Esophagus muscularis mucosa (tissue), 4 donors: Measurements from ENCODE around the gene TBC1D5. TPM values are rescaled to one million over a fixed set of nuclear protein-coding genes. Genes with fewer than 3 reads are reported as not detected.

ENCODE experiments used
- DNase-seq: peaks from one replicate; pipeline ENCODE4 v3.0.0-alpha.2; 2017; ENCODE audit errors: extremely low spot score
- H3K27ac ChIP-seq, 4 donors: fragments of 200-600 bp; sonication (generic); replicated peaks in 1 of 4; 1 replicate in 3 of 4; 2 replicates in 1 of 4; pipeline ENCODE4 v1.5.1; 2016 to 2019; ENCODE audit warnings: mild to moderate bottlenecking in 1 of 4
- H3K27me3 ChIP-seq, 4 donors: fragments of 200-600 bp; sonication (generic); one replicate each; pipeline versions ENCODE4 v1.5.1 to v1.6.0; 2016 to 2019
- H3K36me3 ChIP-seq, 4 donors: fragments of 200-600 bp; sonication (generic); one replicate each; pipeline ENCODE4 v1.5.1; 2016 to 2019
- H3K4me1 ChIP-seq, 4 donors: fragments of 200-600 bp; sonication (generic); one replicate each; pipeline ENCODE4 v1.5.1; 2016 to 2019
- H3K4me3 ChIP-seq, 4 donors: fragments of 200-600 bp; sonication (generic); 1 replicate in 2 of 4; 2 replicates in 2 of 4; pipeline ENCODE4 v1.5.1; 2016 to 2019; ENCODE audit warnings: mild to moderate bottlenecking in 4 of 4, moderate library complexity in 1 of 4
- H3K9me3 ChIP-seq, 4 donors: fragments of 200-600 bp; sonication (generic); 1 replicate in 3 of 4; 2 replicates in 1 of 4; pipeline ENCODE4 v1.5.1; 2016 to 2019
- EP300 ChIP-seq: sonication (generic); formaldehyde crosslinking; IDR thresholded peaks from one replicate; pipeline ENCODE4 v1.6.1; 2017; ENCODE audit warnings: antibody characterized with exemption
- POLR2A ChIP-seq: fragments of 450-650 bp; IDR thresholded peaks from one replicate; pipeline ENCODE4 v1.6.1; 2017; ENCODE audit warnings: antibody characterized with exemption, moderate library complexity, mild to moderate bottlenecking, low read depth
- POLR2AphosphoS5 ChIP-seq, 2 donors: sonication (generic); formaldehyde crosslinking; IDR thresholded peaks; one replicate each; pipeline ENCODE4 v1.6.1; 2017; ENCODE audit warnings: antibody characterized with exemption in 2 of 2
- WGBS: methylation state at CpG from one replicate; pipeline ENCODE4 v1.1.5; 2018; 5-methylcytosine and 5-hydroxymethylcytosine counted together
- intact Hi-C: fragments of 100-400 bp; cut with DNase I; formaldehyde crosslinking; loops from one replicate; pipeline ENCODE4 v1.15.1; 2023
- total RNA-seq, 4 donors: library from RNA; depleted of rRNA; stranded (reverse); fragments of >200 nt; gene quantifications; one replicate each; pipeline versions ENCODE4 v1.1.0 to v1.2.1, GENCODE V29; 2016
- TF ChIP-seq, protein P1 (sequence below), 3 experiments: fragments of 200-600 bp in 2 of 3; fragments of 450-650 bp in 1 of 3; sonication (generic) in 2 of 3; IDR thresholded peaks; one replicate each; pipeline ENCODE4 v1.5.1; 2017 to 2019; ENCODE audit warnings: antibody characterized with exemption in 3 of 3, mild to moderate bottlenecking in 2 of 3, moderate library complexity in 1 of 3

Gene TBC1D5
- total RNA-seq, 4 donors from 2014 or later = 54.0 to 83.1 (median 63.6) TPM

DNA sequence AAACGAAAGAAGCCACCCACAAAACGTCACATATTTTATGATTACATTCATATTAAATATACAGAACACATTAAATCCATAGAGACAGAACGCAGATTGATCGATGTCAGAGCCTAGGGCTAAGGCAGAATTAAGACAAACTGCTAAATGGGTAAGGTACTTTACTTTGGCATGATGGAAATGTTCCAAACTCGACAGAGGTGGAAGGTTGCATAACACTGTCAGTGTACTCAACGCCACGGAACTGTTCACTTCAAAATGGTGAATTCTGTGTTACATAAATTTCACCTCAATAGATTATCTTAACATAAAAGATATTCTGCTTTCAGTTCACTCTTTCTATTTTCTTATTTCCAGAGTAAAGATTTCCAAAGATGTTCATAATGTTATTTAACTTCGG, 158.4 kb downstream of the TBC1D5 start:
- intact Hi-C loops = no loop called here
- TF ChIP-seq EP300 = no peak
- TF ChIP-seq, protein P1, sequence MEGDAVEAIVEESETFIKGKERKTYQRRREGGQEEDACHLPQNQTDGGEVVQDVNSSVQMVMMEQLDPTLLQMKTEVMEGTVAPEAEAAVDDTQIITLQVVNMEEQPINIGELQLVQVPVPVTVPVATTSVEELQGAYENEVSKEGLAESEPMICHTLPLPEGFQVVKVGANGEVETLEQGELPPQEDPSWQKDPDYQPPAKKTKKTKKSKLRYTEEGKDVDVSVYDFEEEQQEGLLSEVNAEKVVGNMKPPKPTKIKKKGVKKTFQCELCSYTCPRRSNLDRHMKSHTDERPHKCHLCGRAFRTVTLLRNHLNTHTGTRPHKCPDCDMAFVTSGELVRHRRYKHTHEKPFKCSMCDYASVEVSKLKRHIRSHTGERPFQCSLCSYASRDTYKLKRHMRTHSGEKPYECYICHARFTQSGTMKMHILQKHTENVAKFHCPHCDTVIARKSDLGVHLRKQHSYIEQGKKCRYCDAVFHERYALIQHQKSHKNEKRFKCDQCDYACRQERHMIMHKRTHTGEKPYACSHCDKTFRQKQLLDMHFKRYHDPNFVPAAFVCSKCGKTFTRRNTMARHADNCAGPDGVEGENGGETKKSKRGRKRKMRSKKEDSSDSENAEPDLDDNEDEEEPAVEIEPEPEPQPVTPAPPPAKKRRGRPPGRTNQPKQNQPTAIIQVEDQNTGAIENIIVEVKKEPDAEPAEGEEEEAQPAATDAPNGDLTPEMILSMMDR (IDR thresholded peaks at IDR 0.05) = no peak
- no peak for TF ChIP-seq POLR2A
- no peak for TF ChIP-seq POLR2AphosphoS5 (IDR thresholded peaks at IDR 0.05)
- WGBS = 91% methylated on average over 8 of the region's 8 CpGs
- H3K27me3 ChIP-seq = no peaks in the 10 kb centered on the region
- DNase-seq = no peak
- H3K4me3 ChIP-seq = no peak overlapping the region
- no peak overlapping the region for H3K27ac ChIP-seq
- peaks cover 0 to 6% (median 0%) of the 10 kb centered on the region in 4 donors for H3K4me1 ChIP-seq
- no peaks in the 10 kb centered on the region for H3K36me3 ChIP-seq
- H3K9me3 ChIP-seq = no peaks in the 10 kb centered on the region

GRCh38 chr3:17583530-17583929, 158.9 kb downstream of the TBC1D5 start:
- H3K4me3 ChIP-seq = no peak overlapping the region
- H3K4me1 ChIP-seq = peaks cover 0 to 8% (median 2%) of the 10 kb centered on the region in 4 donors
- no peak for DNase-seq
- 86% methylated on average over 8 of the region's 8 CpGs for WGBS
- no peak overlapping the region for H3K27ac ChIP-seq
- no peaks in the 10 kb centered on the region for H3K36me3 ChIP-seq
- no peaks in the 10 kb centered on the region for H3K9me3 ChIP-seq
- no peak for TF ChIP-seq EP300
- TF ChIP-seq, protein P1 (IDR thresholded peaks at IDR 0.05) = no peak
- no peak for TF ChIP-seq POLR2AphosphoS5 (IDR thresholded peaks at IDR 0.05)
- no peak for TF ChIP-seq POLR2A
- intact Hi-C loops = no loop called here
- H3K27me3 ChIP-seq = no peaks in the 10 kb centered on the region

DNA sequence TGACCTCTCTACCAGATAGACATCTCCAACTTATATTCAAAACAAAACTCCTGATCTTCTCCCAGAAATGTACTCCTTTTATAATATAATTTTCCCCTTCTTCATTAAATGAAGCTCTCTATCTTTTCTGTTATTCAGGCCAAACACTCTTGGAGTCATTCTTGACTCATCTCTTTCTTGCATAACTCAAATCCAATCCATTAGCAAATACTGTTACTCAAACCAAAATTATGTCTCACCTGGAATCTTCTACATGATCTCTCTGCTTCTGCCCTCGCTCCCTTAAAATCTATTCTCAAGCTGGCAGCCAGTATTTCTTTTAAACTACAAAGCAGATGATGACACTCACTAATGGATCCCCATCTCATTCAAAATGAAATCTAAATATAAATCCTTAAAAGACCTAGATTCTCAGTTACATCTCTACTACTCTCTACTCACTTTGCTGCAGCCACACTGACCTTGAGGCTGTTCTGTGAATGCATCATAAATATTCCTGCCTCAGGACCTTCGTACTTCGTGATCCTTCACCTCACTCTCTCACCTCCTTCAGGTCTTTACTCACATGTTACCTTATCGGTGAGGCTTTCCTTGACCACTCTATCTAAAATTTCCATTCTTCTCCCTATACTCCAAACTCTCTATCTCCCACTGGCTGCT, 160.9 kb downstream of the TBC1D5 start:
- H3K27me3 ChIP-seq = no peaks in the 10 kb centered on the region

DNA sequence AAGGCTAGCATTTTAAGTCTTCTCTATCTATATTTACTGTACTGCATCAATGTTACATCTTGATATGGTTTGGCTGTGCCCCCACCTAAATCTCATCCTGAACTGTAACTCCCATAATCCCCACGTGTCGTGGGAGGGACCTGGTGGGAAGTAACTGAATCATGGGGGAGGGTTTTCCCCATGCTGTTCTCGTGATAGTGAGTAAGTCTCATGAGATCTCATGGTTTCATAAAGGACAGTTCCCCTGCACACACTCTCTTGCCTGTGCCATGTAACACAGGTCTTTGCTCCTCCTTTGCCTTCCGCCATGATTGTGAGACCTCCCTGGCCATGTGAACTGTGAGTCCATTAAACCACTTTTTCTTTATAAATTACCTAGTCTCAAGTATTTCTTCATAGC, 161.5 kb downstream of the TBC1D5 start:
- DNase-seq = no peak
- 94% methylated on average over 4 of the region's 4 CpGs for WGBS
- intact Hi-C loops = no loop called here
- TF ChIP-seq EP300 = no peak
- TF ChIP-seq POLR2AphosphoS5 (IDR thresholded peaks at IDR 0.05) = no peak
- no peak for TF ChIP-seq POLR2A
- TF ChIP-seq, protein P1 (IDR thresholded peaks at IDR 0.05) = no peak
- Histone ChIP-seq H3K9me3 (no peaks in the 10 kb centered on the region), H3K4me1 (peaks cover 6 to 11% (median 9%) of the 10 kb centered on the region in 4 donors), H3K27ac (no peak overlapping the region), H3K4me3 (no peak overlapping the region), H3K27me3 (no peaks in the 10 kb centered on the region), H3K36me3 (no peaks in the 10 kb centered on the region)

More for the DNA sequence above, 160.9 kb downstream of the TBC1D5 start:
- H3K9me3 ChIP-seq = no peaks in the 10 kb centered on the region
- no peak for DNase-seq
- H3K4me1 ChIP-seq = peaks cover 6 to 11% (median 9%) of the 10 kb centered on the region in 4 donors
- WGBS = 98% methylated on average over 4 of the region's 4 CpGs
- H3K4me3 ChIP-seq = no peak overlapping the region
- H3K36me3 ChIP-seq = no peaks in the 10 kb centered on the region
- TF ChIP-seq POLR2AphosphoS5 (IDR thresholded peaks at IDR 0.05) (no peak), POLR2A (no peak), EP300 (no peak)
- TF ChIP-seq, protein P1 (IDR thresholded peaks at IDR 0.05) = no peak
- no peak overlapping the region for H3K27ac ChIP-seq
- intact Hi-C loops = no loop called here
